Measurements from ENCODE around the gene PPP1R9A. TPM values are rescaled to one million over a fixed set of nuclear protein-coding genes. Genes with fewer than 3 reads are reported as not detected.

PPP1R9A gene
- polyA plus RNA-seq, 1 donor from 2014 or later: 52.8 TPM

GRCh38 chr7:95113590-95113989 lies 206.2 kb downstream of the PPP1R9A start:
- Histone ChIP-seq H3K9me3 (ENCODE audit: low read length) (no peaks in the 10 kb centered on the region), H3K9ac (ENCODE audit: low read length) (no peak overlapping the region)
- no peak for TF ChIP-seq POLR2AphosphoS5 (IDR thresholded peaks at IDR 0.05)

GRCh38 chr7:95126053-95126709 lies 218.8 kb downstream of the PPP1R9A start:
- Histone ChIP-seq H3F3A (ENCODE audit: insufficient read depth, low read length, poor library complexity, severe bottlenecking) (no peaks in the 10 kb centered on the region), H3K27ac (ENCODE audit: low read length) (no peak overlapping the region), H3K9me2 (ENCODE audit: insufficient read depth, low read length) (no peaks in the 10 kb centered on the region), H3K79me2 (replicated peaks; ENCODE audit: insufficient read depth, low read length) (no peaks in the 10 kb centered on the region), H3K4me2 (ENCODE audit: low read length) (no peak overlapping the region), H3K4me3 (ENCODE audit: low read length) (no peak overlapping the region), H3K27me3 (ENCODE audit: insufficient read depth, low read depth, low read length) (no peaks in the 10 kb centered on the region), H3K9ac (ENCODE audit: low read length) (no peak overlapping the region), H2AFZ (ENCODE audit: low read depth, low read length) (no peak overlapping the region), H3K9me3 (ENCODE audit: low read length) (no peaks in the 10 kb centered on the region), H3K36me3 (ENCODE audit: insufficient read depth, low read length) (no peaks in the 10 kb centered on the region), H4K20me1 (ENCODE audit: insufficient read depth) (no peaks in the 10 kb centered on the region)
- no peak for TF ChIP-seq SMC3 (conservative IDR thresholded peaks at IDR 0.05; ENCODE audit: poor library complexity)
- no peak for TF ChIP-seq RAD21 (conservative IDR thresholded peaks at IDR 0.05)
- TF ChIP-seq POLR2AphosphoS5 (IDR thresholded peaks at IDR 0.05): no peak
- no peak for TF ChIP-seq CTCF (IDR thresholded peaks at IDR 0.05; ENCODE audit: poor library complexity, severe bottlenecking)
- no peak for TF ChIP-seq EP300 (conservative IDR thresholded peaks at IDR 0.05; ENCODE audit: poor library complexity, severe bottlenecking)
- no peak for TF ChIP-seq TAF1 (IDR thresholded peaks at IDR 0.05; ENCODE audit: low read depth)
- no peak for TF ChIP-seq EZH2 (IDR thresholded peaks at IDR 0.05; ENCODE audit: borderline replicate concordance, insufficient read depth, low read length, poor library complexity, severe bottlenecking)
- TF ChIP-seq REST (IDR thresholded peaks at IDR 0.05; ENCODE audit: borderline replicate concordance): no peak
- TF ChIP-seq MXI1 (conservative IDR thresholded peaks at IDR 0.05; ENCODE audit: poor library complexity, severe bottlenecking): no peak

More at GRCh38 chr7:95113590-95113989, 206.2 kb downstream of the PPP1R9A start:
- Histone ChIP-seq H3K27ac (ENCODE audit: low read length) (no peak overlapping the region), H3K4me2 (ENCODE audit: low read length) (no peak overlapping the region), H3F3A (ENCODE audit: insufficient read depth, low read length, poor library complexity, severe bottlenecking) (no peaks in the 10 kb centered on the region), H4K20me1 (ENCODE audit: insufficient read depth) (no peaks in the 10 kb centered on the region), H3K27me3 (ENCODE audit: insufficient read depth, low read depth, low read length) (no peaks in the 10 kb centered on the region), H3K4me3 (ENCODE audit: low read length) (no peak overlapping the region), H2AFZ (ENCODE audit: low read depth, low read length) (no peak overlapping the region), H3K9me2 (ENCODE audit: insufficient read depth, low read length) (no peaks in the 10 kb centered on the region), H3K36me3 (ENCODE audit: insufficient read depth, low read length) (no peaks in the 10 kb centered on the region), H3K79me2 (replicated peaks; ENCODE audit: insufficient read depth, low read length) (no peaks in the 10 kb centered on the region)

All from neural cell (in vitro differentiated cells).